HUES48 (cell line): ENCODE data around the gene PARP16.

Source experiments
- H3K27ac ChIP-seq: one replicate; pipeline ENCODE4 v1.7.0; 2013; ENCODE audit warnings: low read depth, low read length, inconsistent platforms
- H3K27me3 ChIP-seq: 2 replicates; pipeline ENCODE4 v1.6.1; 2013; ENCODE audit warnings: mild to moderate bottlenecking, low read length; ENCODE audit not compliant: control insufficient read depth, insufficient read depth
- H3K36me3 ChIP-seq: 2 replicates; pipeline ENCODE4 v1.6.1; 2013; ENCODE audit warnings: low read length; ENCODE audit not compliant: control insufficient read depth, insufficient read depth
- H3K4me1 ChIP-seq: 2 replicates; pipeline ENCODE4 v1.6.1; 2013; ENCODE audit warnings: mild to moderate bottlenecking, low read length; ENCODE audit not compliant: control insufficient read depth, insufficient read depth
- H3K4me3 ChIP-seq: 2 replicates; pipeline ENCODE4 v1.5.1; 2013; ENCODE audit warnings: mild to moderate bottlenecking, low read depth, low read length
- H3K9ac ChIP-seq: 2 replicates; pipeline ENCODE4 v1.6.1; 2013; ENCODE audit warnings: mild to moderate bottlenecking, low read depth, low read length, moderate library complexity
- H3K9me3 ChIP-seq: 2 replicates; pipeline ENCODE4 v1.6.1; 2013; ENCODE audit warnings: low read length; ENCODE audit not compliant: control insufficient read depth, insufficient read depth

The PARP16 gene

GRCh38 chr15:65309882-65310418, 23.3 kb upstream of the PARP16 start:
- H3K27me3 ChIP-seq: no peaks in the 10 kb centered on the region
- no peak overlapping the region for H3K27ac ChIP-seq
- no peaks in the 10 kb centered on the region for H3K36me3 ChIP-seq
- no peaks in the 10 kb centered on the region for H3K4me1 ChIP-seq
- H3K4me3 ChIP-seq: no peak overlapping the region
- no peaks in the 10 kb centered on the region for H3K9me3 ChIP-seq
- no peak overlapping the region for H3K9ac ChIP-seq

GRCh38 chr15:65307978-65308377, 21.3 kb upstream of the PARP16 start:
- Histone ChIP-seq H3K4me1 (peaks cover 5% of the 10 kb centered on the region), H3K4me3 (no peak overlapping the region), H3K27ac (no peak overlapping the region), H3K27me3 (no peaks in the 10 kb centered on the region), H3K36me3 (no peaks in the 10 kb centered on the region), H3K9ac (no peak overlapping the region), H3K9me3 (no peaks in the 10 kb centered on the region)

- Histone ChIP-seq H3K9ac (no peak overlapping the region), H3K9me3 (no peaks in the 10 kb centered on the region)
These were observed 19.9 kb upstream of the PARP16 start for GRCh38 chr15:65306551-65306950.

GRCh38 chr15:65305776-65306175, 19.1 kb upstream of the PARP16 start:
- no peaks in the 10 kb centered on the region for H3K27me3 ChIP-seq
- H3K9me3 ChIP-seq: no peaks in the 10 kb centered on the region
- peaks cover 5% of the 10 kb centered on the region for H3K4me1 ChIP-seq
- no peak overlapping the region for H3K9ac ChIP-seq
- no peak overlapping the region for H3K27ac ChIP-seq
- H3K4me3 ChIP-seq: no peak overlapping the region
- no peaks in the 10 kb centered on the region for H3K36me3 ChIP-seq

More at GRCh38 chr15:65306551-65306950, 19.9 kb upstream of the PARP16 start:
- no peak overlapping the region for H3K27ac ChIP-seq
- no peaks in the 10 kb centered on the region for H3K27me3 ChIP-seq
- no peaks in the 10 kb centered on the region for H3K36me3 ChIP-seq
- peaks cover 5% of the 10 kb centered on the region for H3K4me1 ChIP-seq
- H3K4me3 ChIP-seq: no peak overlapping the region

- H3K4me3 ChIP-seq: peak overlapping the region; percentile 4; the same call in 1 of the 2 replicates
These were observed 18.6 kb upstream of the PARP16 start for GRCh38 chr15:65305150-65305758.

GRCh38 chr15:65304381-65305149, 17.9 kb upstream of the PARP16 start, which contains the start of gene RNU5B-1:
TSS of gene RNU5B-1 (plus strand) at chr15:65304677.
- Histone ChIP-seq H3K9ac (peak within 1 kb of the TSS; percentile 97), H3K4me3 (peak within 1 kb of the TSS; percentile 57), H3K9me3 (no peaks in the 10 kb centered on the region), H3K4me1 (peaks cover 5% of the 10 kb centered on the region), H3K27ac (peak within 1 kb of the TSS; percentile 97), H3K27me3 (no peaks in the 10 kb centered on the region), H3K36me3 (no peaks in the 10 kb centered on the region)

More at GRCh38 chr15:65305150-65305758, 18.6 kb upstream of the PARP16 start:
- no peaks in the 10 kb centered on the region for H3K27me3 ChIP-seq
- no peaks in the 10 kb centered on the region for H3K36me3 ChIP-seq
- peaks cover 5% of the 10 kb centered on the region for H3K4me1 ChIP-seq
- H3K9me3 ChIP-seq: no peaks in the 10 kb centered on the region
- no peak overlapping the region for H3K9ac ChIP-seq
- H3K27ac ChIP-seq: peak overlapping the region; percentile 97

- no peaks in the 10 kb centered on the region for H3K36me3 ChIP-seq
- peaks cover 5% of the 10 kb centered on the region for H3K4me1 ChIP-seq
These were observed 17.2 kb upstream of the PARP16 start for GRCh38 chr15:65303687-65304380.

GRCh38 chr15:65302061-65302460, 15.4 kb upstream of the PARP16 start:
- H3K27ac ChIP-seq: no peak overlapping the region
- H3K9ac ChIP-seq: no peak overlapping the region
- no peaks in the 10 kb centered on the region for H3K9me3 ChIP-seq
- H3K36me3 ChIP-seq: no peaks in the 10 kb centered on the region
- H3K27me3 ChIP-seq: no peaks in the 10 kb centered on the region
- H3K4me1 ChIP-seq: peaks cover 8% of the 10 kb centered on the region
- no peak overlapping the region for H3K4me3 ChIP-seq

More at GRCh38 chr15:65303687-65304380, 17.2 kb upstream of the PARP16 start:
- Histone ChIP-seq H3K27me3 (no peaks in the 10 kb centered on the region), H3K9me3 (no peaks in the 10 kb centered on the region), H3K27ac (peak overlapping the region; percentile 97), H3K9ac (peak overlapping the region; percentile 97), H3K4me3 (peak overlapping the region; percentile 57)

- Histone ChIP-seq H3K9ac (no peak overlapping the region), H3K36me3 (no peaks in the 10 kb centered on the region), H3K27me3 (no peaks in the 10 kb centered on the region), H3K27ac (no peak overlapping the region), H3K9me3 (no peaks in the 10 kb centered on the region), H3K4me1 (peaks cover 8% of the 10 kb centered on the region), H3K4me3 (no peak overlapping the region)
These were observed 14.3 kb upstream of the PARP16 start for GRCh38 chr15:65300924-65301441.

- Histone ChIP-seq H3K36me3 (no peaks in the 10 kb centered on the region), H3K9ac (no peak overlapping the region), H3K9me3 (no peaks in the 10 kb centered on the region), H3K27me3 (no peaks in the 10 kb centered on the region), H3K27ac (no peak overlapping the region), H3K4me3 (no peak overlapping the region), H3K4me1 (peaks cover 6% of the 10 kb centered on the region)
These were observed 12.0 kb upstream of the PARP16 start for GRCh38 chr15:65298731-65299130.
